Erythroblast (primary cell): ENCODE measurements around the gene HTR2A.

Experiments used
- DNase-seq, 2 experiments: peaks; one replicate each; lab custom pipeline; 2025; lab: John Stamatoyannopoulos, UW
- GATA1 ChIP-seq: IDR thresholded peaks from 2 replicates; pipeline ENCODE4 v1.6.1; 2011; ENCODE audit warnings: low read depth, mild to moderate bottlenecking, control low read depth, low read length, moderate library complexity
- POLR2A ChIP-seq: IDR thresholded peaks from 2 replicates; pipeline ENCODE4 v1.6.1; 2011; ENCODE audit warnings: mild to moderate bottlenecking, low read length

Gene HTR2A

DNA sequence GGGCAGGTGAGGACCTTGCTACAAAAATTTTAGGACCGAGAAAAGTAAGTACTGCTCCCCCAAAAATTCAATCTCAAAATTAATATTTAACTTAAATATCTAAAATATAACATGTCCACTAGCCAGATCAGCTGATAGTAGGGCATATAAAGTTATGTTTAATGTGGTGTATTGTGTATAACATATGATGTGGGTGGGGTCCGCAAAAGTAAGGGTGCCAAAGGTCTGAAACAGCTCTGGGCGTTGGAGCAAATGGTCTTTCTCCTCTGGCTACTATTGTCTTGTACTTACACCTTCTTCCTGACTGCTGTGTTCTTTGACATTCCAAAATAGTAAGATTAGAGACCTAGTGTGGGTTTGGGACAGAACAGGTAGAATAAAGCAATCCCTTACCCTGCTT is 41.2 kb downstream of the HTR2A start:
- no peak for TF ChIP-seq GATA1
- no peak for TF ChIP-seq POLR2A
- DNase-seq, result no peak

GRCh38 chr13:46855166-46855565 is 41.7 kb downstream of the HTR2A start:
- TF ChIP-seq POLR2A (no peak), GATA1 (no peak)

DNA sequence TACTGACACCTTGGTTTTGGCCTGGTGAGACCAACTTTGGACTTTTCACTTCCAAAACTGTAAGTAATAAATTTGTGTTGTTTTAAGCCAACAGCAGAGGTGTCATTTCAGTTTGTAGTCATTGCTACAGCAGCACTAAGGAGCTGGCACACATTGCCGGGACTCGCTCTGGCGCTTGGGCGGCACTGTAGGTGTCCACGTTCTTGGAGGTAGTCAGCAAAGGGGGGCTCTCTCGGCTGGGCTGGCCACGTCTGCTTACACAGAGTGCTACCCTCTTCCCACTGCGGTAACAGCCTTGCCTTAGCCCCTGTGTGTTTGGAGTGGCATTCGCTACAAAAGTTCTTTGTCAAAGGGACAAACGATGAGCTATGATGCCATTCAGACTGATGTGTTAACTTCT is 44.7 kb downstream of the HTR2A start:
- TF ChIP-seq GATA1 (no peak), POLR2A (no peak)
- no peak for DNase-seq

More at GRCh38 chr13:46855166-46855565, 41.7 kb downstream of the HTR2A start:
- peak in 1 of 2 experiments; percentile 39 for DNase-seq

DNA sequence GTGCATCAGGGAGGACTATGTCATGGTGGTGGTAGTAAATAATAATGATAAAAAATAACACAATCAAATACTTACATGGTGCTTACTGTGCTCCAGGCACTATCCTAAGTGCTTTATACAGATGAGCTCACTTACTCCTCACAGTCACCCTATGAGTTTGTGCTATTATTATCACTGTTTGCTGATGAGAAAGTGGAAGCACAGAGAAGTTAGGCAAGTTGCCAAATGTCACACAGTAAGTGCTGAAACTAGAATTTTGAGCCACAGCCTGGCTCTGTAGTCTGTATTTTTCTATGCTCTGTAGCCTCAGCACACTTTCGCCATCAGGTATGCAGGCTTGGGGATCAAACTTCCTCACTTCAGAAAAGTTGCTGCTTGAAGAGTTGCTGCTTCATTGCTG is 46.6 kb downstream of the HTR2A start:
- TF ChIP-seq GATA1 (no peak), POLR2A (no peak)
- DNase-seq, result no peak

- DNase-seq, result no peak
- TF ChIP-seq GATA1 (no peak), POLR2A (no peak)
Measured at GRCh38 chr13:46846726-46847125, 50.1 kb downstream of the HTR2A start.

DNA sequence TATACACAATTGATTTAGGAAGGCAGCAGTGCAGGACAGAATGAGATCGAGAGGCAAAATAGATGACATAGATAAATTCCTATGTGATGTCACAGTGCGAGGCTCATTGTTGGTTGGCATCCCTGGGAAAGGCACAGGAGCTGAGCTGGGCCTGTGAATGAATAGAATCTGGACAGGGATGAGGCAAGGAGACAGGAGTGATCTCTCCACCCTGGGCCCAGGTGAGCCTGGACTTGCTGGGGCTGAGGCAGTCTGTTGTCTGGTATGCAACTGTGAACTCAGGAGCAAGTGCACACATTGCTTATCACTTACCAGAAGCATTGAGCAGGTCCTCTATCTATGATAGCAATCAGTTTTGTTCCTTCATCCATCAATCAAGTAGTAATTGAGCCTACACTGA is 51.7 kb downstream of the HTR2A start:
- peak in 1 of 2 experiments; percentile 2 for DNase-seq
- no peak for TF ChIP-seq GATA1
- no peak for TF ChIP-seq POLR2A

DNA sequence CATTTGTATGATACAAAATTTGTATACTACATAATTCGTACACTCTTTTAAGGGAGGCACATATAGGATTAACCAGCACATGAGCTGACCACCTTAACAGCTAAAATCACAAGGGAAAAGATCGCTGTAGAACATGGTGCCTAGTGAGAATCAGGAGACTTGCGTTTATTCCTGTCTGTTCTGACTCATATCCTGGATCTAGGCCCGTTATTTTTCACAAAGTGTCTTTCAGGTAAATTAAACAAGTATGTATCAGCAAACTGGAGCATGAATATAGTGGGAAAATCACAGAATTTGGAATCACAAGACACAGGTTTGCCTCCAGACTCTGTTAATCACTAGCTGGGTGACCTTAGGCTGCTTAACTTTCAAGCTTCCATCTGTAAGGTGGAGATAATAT is 52.4 kb downstream of the HTR2A start:
- TF ChIP-seq GATA1 (no peak), POLR2A (no peak)
- DNase-seq, result no peak

GRCh38 chr13:46839399-46839798 is 57.5 kb downstream of the HTR2A start:
- no peak for DNase-seq
- TF ChIP-seq POLR2A, result no peak
- no peak for TF ChIP-seq GATA1

GRCh38 chr13:46834657-46835056 is 62.2 kb downstream of the HTR2A start:
- DNase-seq, result no peak
- TF ChIP-seq GATA1, result no peak
- TF ChIP-seq POLR2A, result no peak

DNA sequence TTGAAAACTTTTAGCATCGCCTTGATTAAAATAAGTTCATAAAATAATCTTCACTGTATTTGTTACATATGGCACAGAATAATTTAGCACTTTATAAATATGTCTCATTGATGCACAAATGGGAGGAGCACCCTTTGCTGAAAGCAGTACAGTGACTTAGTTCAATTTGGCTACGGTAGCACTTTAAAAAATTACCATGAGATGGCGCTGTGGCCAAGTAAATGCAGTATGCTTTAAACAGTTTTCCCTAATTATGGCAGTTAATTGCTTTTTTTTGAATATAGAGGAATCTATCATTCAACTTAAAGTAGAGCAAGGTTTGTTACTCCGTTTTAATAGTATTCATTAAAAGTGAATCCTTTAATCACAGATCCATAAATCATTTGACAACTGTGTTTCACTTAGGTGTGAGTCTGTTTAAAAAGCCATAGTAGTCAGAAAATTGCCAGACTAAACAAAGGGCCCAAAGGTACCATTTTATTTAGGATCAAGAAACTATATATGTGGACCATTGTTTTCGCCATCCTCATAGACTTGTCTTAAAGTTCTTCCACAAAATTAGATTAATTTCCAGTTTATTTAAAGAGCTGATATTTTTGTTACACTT is 65.2 kb downstream of the HTR2A start:
- DNase-seq, result peak; percentile 54 to 77
- TF ChIP-seq GATA1 (no peak), POLR2A (no peak)

GRCh38 chr13:46830405-46831005 is 66.3 kb downstream of the HTR2A start:
- no peak for TF ChIP-seq GATA1
- no peak for DNase-seq

DNA sequence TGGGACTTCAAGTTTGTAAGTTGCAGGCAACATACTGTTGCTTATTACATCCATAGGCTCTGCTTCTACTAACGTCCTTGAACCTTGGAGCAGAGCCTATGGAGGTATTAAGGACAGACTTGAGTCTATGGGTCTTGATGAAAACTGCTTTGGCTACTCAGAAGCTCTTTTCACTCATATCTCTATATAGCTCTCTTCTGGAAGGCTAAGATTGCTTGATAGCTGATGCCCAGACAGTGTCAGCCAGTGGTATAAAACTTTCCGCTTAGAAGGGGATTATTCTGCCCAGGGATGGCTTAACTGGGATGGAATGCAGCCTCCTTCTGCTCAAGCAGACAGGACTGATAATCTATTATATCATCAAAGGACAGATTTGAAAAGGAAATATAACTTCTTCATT is 74.3 kb downstream of the HTR2A start:
- DNase-seq, result no peak
- no peak for TF ChIP-seq GATA1

DNA sequence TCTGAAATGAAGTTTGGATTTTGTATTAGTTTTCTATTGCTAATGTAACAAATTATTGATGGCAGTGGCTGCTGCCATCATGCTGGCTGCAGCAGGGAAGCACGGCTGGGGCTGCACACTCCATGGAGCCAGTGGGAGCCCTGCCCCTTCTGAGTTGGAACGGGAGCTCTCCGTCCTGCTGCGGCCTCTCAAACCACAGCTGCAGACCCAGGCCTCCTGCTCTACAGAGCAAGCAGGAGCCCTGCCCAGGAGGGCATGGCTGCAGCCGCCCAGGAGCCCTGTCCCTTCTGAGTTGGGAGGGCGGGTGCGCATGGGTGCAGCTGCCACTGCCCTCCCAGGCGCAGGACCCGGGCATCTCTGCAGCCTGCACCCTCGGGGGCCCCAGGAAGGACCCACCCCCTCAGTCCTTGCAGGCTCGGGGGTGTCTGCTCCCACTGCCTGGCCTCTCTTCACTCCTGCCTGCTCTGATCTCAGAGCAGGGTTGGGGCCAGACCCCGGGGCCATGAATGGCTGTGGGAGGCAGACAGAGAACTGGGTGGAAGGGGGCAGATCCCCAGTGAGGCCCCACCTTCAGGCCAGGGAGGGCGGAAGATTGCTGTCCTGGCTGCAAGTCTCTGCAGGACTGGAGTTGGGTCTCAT is 78.9 kb downstream of the HTR2A start:
- DNase-seq, result no peak
- TF ChIP-seq POLR2A (no peak), GATA1 (no peak)

- TF ChIP-seq POLR2A (no peak), GATA1 (no peak)
- DNase-seq, result no peak
Measured at GRCh38 chr13:46817095-46817494, 79.8 kb downstream of the HTR2A start.
